ENCODE measurements around the gene PDLIM5.

The PDLIM5 gene

GRCh38 chr4:94558392-94558904 is 106.7 kb downstream of the PDLIM5 start:
- Histone ChIP-seq H4K20me1 (ENCODE audit: insufficient read depth, low read length, poor library complexity, severe bottlenecking) (no peaks in the 10 kb centered on the region), H3K9ac (ENCODE audit: low read depth, low read length, poor library complexity, severe bottlenecking) (no peak overlapping the region), H2AFZ (ENCODE audit: low read length) (no peak overlapping the region), H3K36me3 (ENCODE audit: insufficient read depth, low read length) (no peaks in the 10 kb centered on the region), H3K9me3 (ENCODE audit: insufficient read depth, low read depth, low read length) (no peaks in the 10 kb centered on the region), H3F3A (ENCODE audit: low read depth) (0 out of 2 replicates have a peak, but pooled peaks cover 2% of the 10 kb centered on the region), H3K4me3 (ENCODE audit: low read length, poor library complexity, severe bottlenecking) (no peak overlapping the region), H3K27me3 (ENCODE audit: insufficient read depth, low read length, poor library complexity, severe bottlenecking) (no peaks in the 10 kb centered on the region), H3K9me2 (replicated peaks; ENCODE audit: low read depth, low read length) (no peaks in the 10 kb centered on the region), H3K4me2 (ENCODE audit: low read depth, low read length, poor library complexity, severe bottlenecking) (peak overlapping the region; percentile 12), H3K79me2 (ENCODE audit: insufficient read depth, low read length) (peaks cover 24% of the 10 kb centered on the region), H3K4me1 (ENCODE audit: insufficient read depth, low read length, poor library complexity, severe bottlenecking) (peaks cover 23% of the 10 kb centered on the region)
- TF ChIP-seq EZH2phosphoT487 (IDR thresholded peaks at IDR 0.05; ENCODE audit: borderline replicate concordance) (no peak), CTCF (conservative IDR thresholded peaks at IDR 0.05; ENCODE audit: low read length) (no peak)

GRCh38 chr4:94559351-94559806 is 107.6 kb downstream of the PDLIM5 start:
- H3K4me3 ChIP-seq (ENCODE audit: low read length, poor library complexity, severe bottlenecking) = no peak overlapping the region
- H4K20me1 ChIP-seq (ENCODE audit: insufficient read depth, low read length, poor library complexity, severe bottlenecking) = no peaks in the 10 kb centered on the region
- no peaks in the 10 kb centered on the region for H3K36me3 ChIP-seq (ENCODE audit: insufficient read depth, low read length)
- no peak overlapping the region for H3K9ac ChIP-seq (ENCODE audit: low read depth, low read length, poor library complexity, severe bottlenecking)
- no peak overlapping the region for H2AFZ ChIP-seq (ENCODE audit: low read length)
- TF ChIP-seq EZH2phosphoT487 (IDR thresholded peaks at IDR 0.05; ENCODE audit: borderline replicate concordance) = no peak
- no peaks in the 10 kb centered on the region for H3K27me3 ChIP-seq (ENCODE audit: insufficient read depth, low read length, poor library complexity, severe bottlenecking)
- H3K4me2 ChIP-seq (ENCODE audit: low read depth, low read length, poor library complexity, severe bottlenecking) = no peak overlapping the region
- no peaks in the 10 kb centered on the region for H3K9me3 ChIP-seq (ENCODE audit: insufficient read depth, low read depth, low read length)
- H3K4me1 ChIP-seq (ENCODE audit: insufficient read depth, low read length, poor library complexity, severe bottlenecking) = peaks cover 23% of the 10 kb centered on the region
- 0 out of 2 replicates have a peak, but pooled peaks cover 2% of the 10 kb centered on the region for H3F3A ChIP-seq (ENCODE audit: low read depth)
- H3K9me2 ChIP-seq (replicated peaks; ENCODE audit: low read depth, low read length) = no peaks in the 10 kb centered on the region
- peaks cover 30% of the 10 kb centered on the region for H3K79me2 ChIP-seq (ENCODE audit: insufficient read depth, low read length)

GRCh38 chr4:94561249-94562024 is 109.7 kb downstream of the PDLIM5 start:
- Histone ChIP-seq H3K4me2 (ENCODE audit: low read depth, low read length, poor library complexity, severe bottlenecking) (no peak overlapping the region), H3K4me3 (ENCODE audit: low read length, poor library complexity, severe bottlenecking) (no peak overlapping the region), H3K9ac (ENCODE audit: low read depth, low read length, poor library complexity, severe bottlenecking) (no peak overlapping the region), H3K27me3 (ENCODE audit: insufficient read depth, low read length, poor library complexity, severe bottlenecking) (no peaks in the 10 kb centered on the region), H3K4me1 (ENCODE audit: insufficient read depth, low read length, poor library complexity, severe bottlenecking) (peaks cover 29% of the 10 kb centered on the region), H3K9me3 (ENCODE audit: insufficient read depth, low read depth, low read length) (no peaks in the 10 kb centered on the region), H2AFZ (ENCODE audit: low read length) (no peak overlapping the region), H4K20me1 (ENCODE audit: insufficient read depth, low read length, poor library complexity, severe bottlenecking) (no peaks in the 10 kb centered on the region), H3F3A (ENCODE audit: low read depth) (0 out of 2 replicates have a peak, but pooled peaks cover 2% of the 10 kb centered on the region), H3K36me3 (ENCODE audit: insufficient read depth, low read length) (no peaks in the 10 kb centered on the region), H3K79me2 (ENCODE audit: insufficient read depth, low read length) (peaks cover 32% of the 10 kb centered on the region), H3K9me2 (replicated peaks; ENCODE audit: low read depth, low read length) (no peaks in the 10 kb centered on the region)
- TF ChIP-seq CTCF (conservative IDR thresholded peaks at IDR 0.05; ENCODE audit: low read length) (no peak), EZH2phosphoT487 (IDR thresholded peaks at IDR 0.05; ENCODE audit: borderline replicate concordance) (no peak)
